ENCODE results near the gene PHF8.

Gene PHF8

GRCh38 chrX:54044126-54044876 lies at the start of gene PHF8:
TSS of gene PHF8 (minus strand) at chrX:54044473. CDS start at chrX:54042728, 1,745 bp downstream.
- TF ChIP-seq CTCF (IDR thresholded peaks at IDR 0.05): no peak
- Histone ChIP-seq H3K9me3 (no peaks in the 10 kb centered on the region), H3K4me3 (ENCODE audit: low read depth in 1 of 2, low read length in 1 of 2) (peak within 1 kb of the TSS; percentile 73 to 79), H3K27me3 (no peaks in the 10 kb centered on the region), H3K27ac (peak within 1 kb of the TSS; percentile 98), H3K36me3 (peaks cover 25% of the 10 kb centered on the region), H3K4me1 (ENCODE audit: control insufficient read depth in 1 of 2, insufficient read depth in 1 of 2, low read depth in 1 of 2, low read length in 1 of 2) (peaks cover 13 to 18% of the 10 kb centered on the region in 2 experiments)

GRCh38 chrX:54093571-54093970 lies 49.3 kb upstream of the PHF8 start:
- Histone ChIP-seq H3K36me3 (no peaks in the 10 kb centered on the region), H3K4me3 (ENCODE audit: low read depth in 1 of 2, low read length in 1 of 2) (no peak overlapping the region), H3K9me3 (no peaks in the 10 kb centered on the region), H3K27me3 (no peaks in the 10 kb centered on the region), H3K27ac (no peak overlapping the region), H3K4me1 (ENCODE audit: control insufficient read depth in 1 of 2, insufficient read depth in 1 of 2, low read depth in 1 of 2, low read length in 1 of 2) (no peaks in the 10 kb centered on the region)
- no peak for TF ChIP-seq CTCF (IDR thresholded peaks at IDR 0.05)

GRCh38 chrX:54093159-54093558 lies 48.9 kb upstream of the PHF8 start:
- no peaks in the 10 kb centered on the region for H3K36me3 ChIP-seq
- no peaks in the 10 kb centered on the region for H3K27me3 ChIP-seq
- H3K4me3 ChIP-seq (ENCODE audit: low read depth in 1 of 2, low read length in 1 of 2): no peak overlapping the region
- no peak for TF ChIP-seq CTCF (IDR thresholded peaks at IDR 0.05)
- no peak overlapping the region for H3K27ac ChIP-seq
- no peaks in the 10 kb centered on the region for H3K9me3 ChIP-seq
- no peaks in the 10 kb centered on the region for H3K4me1 ChIP-seq (ENCODE audit: control insufficient read depth in 1 of 2, insufficient read depth in 1 of 2, low read depth in 1 of 2, low read length in 1 of 2)

GRCh38 chrX:54090880-54091279 lies 46.6 kb upstream of the PHF8 start:
- Histone ChIP-seq H3K36me3 (no peaks in the 10 kb centered on the region), H3K4me3 (ENCODE audit: low read depth in 1 of 2, low read length in 1 of 2) (no peak overlapping the region), H3K27me3 (no peaks in the 10 kb centered on the region), H3K27ac (no peak overlapping the region), H3K9me3 (no peaks in the 10 kb centered on the region), H3K4me1 (ENCODE audit: control insufficient read depth in 1 of 2, insufficient read depth in 1 of 2, low read depth in 1 of 2, low read length in 1 of 2) (no peaks in the 10 kb centered on the region)
- no peak for TF ChIP-seq CTCF (IDR thresholded peaks at IDR 0.05)

- Histone ChIP-seq H3K4me1 (ENCODE audit: control insufficient read depth in 1 of 2, insufficient read depth in 1 of 2, low read depth in 1 of 2, low read length in 1 of 2) (no peaks in the 10 kb centered on the region), H3K27ac (no peak overlapping the region), H3K4me3 (ENCODE audit: low read depth in 1 of 2, low read length in 1 of 2) (no peak overlapping the region), H3K36me3 (no peaks in the 10 kb centered on the region), H3K9me3 (no peaks in the 10 kb centered on the region), H3K27me3 (no peaks in the 10 kb centered on the region)
- TF ChIP-seq CTCF (IDR thresholded peaks at IDR 0.05): no peak
Observed at GRCh38 chrX:54089191-54089590, 44.9 kb upstream of the PHF8 start.

All from neutrophil (primary cell).